IPS-20b (cell line): ENCODE results near the gene LRP5.
A peak's percentile ranks its signal among the peaks of the same experiment; 100 is the strongest.
"Not testable (repeated sequence)": the region's sequence is repeated elsewhere in the genome, so short reads cannot be mapped to it uniquely, and the experiment has no call there.

ENCODE experiments used
- H3K27ac ChIP-seq: one replicate; pipeline ENCODE4 v1.5.1; 2013; ENCODE audit warnings: low read length
- H3K27me3 ChIP-seq: 2 replicates; pipeline ENCODE4 v1.6.1; 2013; ENCODE audit warnings: mild to moderate bottlenecking, low read length, inconsistent platforms; ENCODE audit not compliant: insufficient read depth
- H3K36me3 ChIP-seq: 2 replicates; pipeline ENCODE4 v1.6.1; 2013; ENCODE audit warnings: low read depth, mild to moderate bottlenecking, inconsistent platforms, low read length, moderate library complexity; ENCODE audit not compliant: insufficient read depth
- H3K4me1 ChIP-seq: 2 replicates; pipeline ENCODE4 v1.6.1; 2013; ENCODE audit warnings: mild to moderate bottlenecking, control low read depth, inconsistent platforms, low read length, moderate library complexity; ENCODE audit not compliant: insufficient read depth
- H3K4me3 ChIP-seq: 2 replicates; pipeline ENCODE4 v1.5.1; 2013; ENCODE audit warnings: mild to moderate bottlenecking, low read length, inconsistent platforms
- H3K9ac ChIP-seq: 2 replicates; pipeline ENCODE4 v1.6.1; 2013; ENCODE audit warnings: low read depth, mild to moderate bottlenecking, inconsistent platforms, low read length, moderate library complexity
- H3K9me3 ChIP-seq: 2 replicates; pipeline ENCODE4 v1.6.1; 2013; ENCODE audit warnings: mild to moderate bottlenecking, low read depth, low read length, inconsistent platforms; ENCODE audit not compliant: insufficient read depth

The LRP5 gene

DNA sequence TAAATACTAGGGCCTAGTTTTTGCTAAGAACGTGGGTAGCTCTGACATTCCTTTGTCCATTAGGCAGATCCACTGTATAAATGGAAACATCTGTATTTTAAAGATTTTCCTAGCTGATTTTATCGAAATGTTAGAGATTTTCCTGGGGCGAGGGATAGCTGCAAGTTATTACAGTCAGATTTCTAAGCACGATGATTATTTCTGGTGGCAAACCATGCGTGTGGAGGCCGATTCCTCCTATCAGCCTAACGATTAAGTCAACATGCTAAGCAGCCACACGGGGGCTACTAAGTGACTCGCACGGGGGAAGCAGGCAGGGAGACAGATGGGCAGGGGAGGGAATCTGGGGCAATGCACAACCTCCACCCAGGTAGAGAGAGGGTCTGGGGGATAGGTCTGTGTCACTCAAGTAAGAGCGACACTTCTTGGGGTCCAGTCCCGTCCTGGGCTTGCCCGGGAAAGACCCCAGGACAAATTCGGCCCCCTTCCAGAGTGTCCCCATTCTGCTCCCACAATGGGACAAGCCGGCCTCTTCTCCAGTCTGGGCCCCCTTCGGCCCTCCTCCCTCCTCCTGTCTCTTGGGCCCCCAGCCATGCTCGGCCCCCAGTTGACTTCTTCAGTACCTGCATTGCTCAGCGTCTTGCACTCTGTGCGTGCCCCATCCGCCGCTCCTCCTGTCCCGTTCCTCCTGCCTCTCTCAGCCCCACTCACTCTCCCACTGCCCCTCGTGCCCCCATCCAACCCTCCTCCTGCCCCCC lies 41.2 kb upstream of the LRP5 start:
- peak overlapping the region; percentile 98 for H3K4me3 ChIP-seq
- H3K9me3 ChIP-seq, result no peaks in the 10 kb centered on the region
- peak overlapping the region; percentile 93 for H3K9ac ChIP-seq
- H3K27me3 ChIP-seq, result no peaks in the 10 kb centered on the region
- peak overlapping the region; percentile 11 for H3K27ac ChIP-seq
- peaks cover 4% of the 10 kb centered on the region; the same call in 1 of the 2 replicates for H3K4me1 ChIP-seq
- H3K36me3 ChIP-seq, result peaks cover 19% of the 10 kb centered on the region

DNA sequence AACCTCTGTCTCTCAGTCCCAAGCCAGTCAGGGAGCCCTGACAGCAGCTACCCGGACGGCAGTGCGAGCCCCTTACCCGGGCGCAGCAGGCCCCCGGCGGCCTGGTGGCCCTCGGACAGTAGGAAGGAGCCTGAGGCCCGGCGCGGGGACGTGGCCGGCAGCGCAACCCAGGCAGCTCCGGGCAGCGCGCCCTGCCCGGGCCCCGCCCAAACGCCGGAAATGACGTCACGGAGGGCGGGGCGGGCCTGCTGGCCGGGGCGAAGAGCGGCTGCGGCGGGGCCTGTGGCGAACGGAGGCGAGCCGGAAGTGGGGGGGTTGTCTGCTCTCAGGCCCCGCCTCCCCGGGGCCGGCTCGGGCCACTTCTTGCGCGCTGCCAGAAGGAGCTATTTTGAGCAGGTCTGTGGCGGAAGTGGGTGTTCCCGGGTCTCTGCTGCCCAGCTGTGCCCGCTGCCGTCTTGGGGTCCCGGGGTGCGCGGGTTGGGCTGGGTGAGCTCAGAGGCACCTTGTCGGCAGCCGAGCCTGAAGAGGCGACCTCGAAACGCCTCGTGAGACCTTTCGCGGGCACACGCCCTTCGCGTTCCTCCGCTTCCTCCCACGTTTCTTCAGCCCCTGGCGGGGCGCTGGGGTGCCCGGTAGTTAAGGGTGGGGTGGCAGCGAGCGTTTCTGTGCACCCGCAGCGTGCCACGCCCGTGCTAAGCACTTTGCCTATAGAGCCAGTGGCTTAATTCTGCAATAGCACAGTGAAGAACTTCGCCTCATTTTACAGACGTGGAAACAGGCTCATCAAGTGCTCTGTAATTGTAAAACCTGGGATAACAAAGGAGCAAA lies 40.4 kb upstream of the LRP5 start, which contains the start of gene C11orf24:
Gene C11orf24, minus strand, starts transcription at position 193 of the 828 bp plus-strand sequence. CDS start 8,206 bp downstream, outside the sequence.
- peak within 1 kb of the TSS; percentile 98 for H3K4me3 ChIP-seq
- no peaks in the 10 kb centered on the region for H3K27me3 ChIP-seq
- no peaks in the 10 kb centered on the region for H3K9me3 ChIP-seq
- peaks cover 4% of the 10 kb centered on the region; the same call in 1 of the 2 replicates for H3K4me1 ChIP-seq
- H3K27ac ChIP-seq, result peak within 1 kb of the TSS; percentile 86
- H3K36me3 ChIP-seq, result peaks cover 11% of the 10 kb centered on the region; the same call in 1 of the 2 replicates
- peak within 1 kb of the TSS; percentile 93 for H3K9ac ChIP-seq

DNA sequence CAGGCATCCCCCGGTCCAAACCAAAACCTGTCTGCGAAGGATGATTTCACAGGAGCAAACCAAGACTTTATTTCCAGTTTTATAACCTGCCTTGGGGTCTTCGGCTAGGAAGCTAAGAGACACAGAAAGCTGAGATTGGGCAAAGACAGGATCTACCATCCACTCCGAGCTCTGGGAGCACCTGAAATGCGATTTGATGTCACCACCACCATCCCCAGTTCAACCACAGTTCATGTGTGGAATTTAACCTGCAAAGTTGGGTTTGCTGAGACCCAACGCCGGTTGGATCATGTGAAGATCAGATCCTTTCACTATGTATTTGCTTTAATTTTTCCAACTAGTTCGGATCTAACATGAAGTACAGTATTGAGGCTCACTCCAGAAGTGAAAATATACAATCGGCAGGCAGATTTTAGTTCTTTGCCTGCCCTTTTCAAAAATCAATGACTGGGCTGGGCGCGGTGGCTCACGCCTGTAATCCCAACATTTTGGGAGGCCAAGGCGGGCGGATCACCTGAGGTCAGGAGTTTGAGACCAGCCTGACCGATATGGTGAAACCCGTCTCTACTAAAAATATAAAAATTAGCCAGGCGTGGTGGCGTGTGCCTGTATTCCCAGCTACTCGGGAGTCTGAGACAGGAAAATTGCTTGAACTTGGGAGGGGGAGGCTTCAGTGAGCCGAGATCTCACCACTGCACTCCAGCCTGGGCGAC lies 39.2 kb upstream of the LRP5 start:
- peak overlapping the region; percentile 98; the same call in 1 of the 2 replicates for H3K4me3 ChIP-seq
- peaks cover 4% of the 10 kb centered on the region; the same call in 1 of the 2 replicates for H3K4me1 ChIP-seq
- no peaks in the 10 kb centered on the region for H3K9me3 ChIP-seq
- H3K9ac ChIP-seq, result peak overlapping the region; percentile 93; the same call in 1 of the 2 replicates
- H3K36me3 ChIP-seq, result no peaks in the 10 kb centered on the region
- no peaks in the 10 kb centered on the region for H3K27me3 ChIP-seq
- no peak overlapping the region for H3K27ac ChIP-seq

GRCh38 chr11:68274306-68274705 lies 38.1 kb upstream of the LRP5 start:
- Histone ChIP-seq H3K9ac (no peak overlapping the region), H3K27ac (no peak overlapping the region), H3K9me3 (no peaks in the 10 kb centered on the region), H3K27me3 (no peaks in the 10 kb centered on the region), H3K4me3 (no peak overlapping the region), H3K36me3 (no peaks in the 10 kb centered on the region), H3K4me1 (peaks cover 4% of the 10 kb centered on the region; the same call in 1 of the 2 replicates)

GRCh38 chr11:68275721-68276507 lies 36.5 kb upstream of the LRP5 start:
- Histone ChIP-seq H3K4me1 (peaks cover under 1% of the 10 kb centered on the region; the same call in 1 of the 2 replicates), H3K27me3 (no peaks in the 10 kb centered on the region), H3K27ac (no peak overlapping the region), H3K4me3 (no peak overlapping the region), H3K36me3 (no peaks in the 10 kb centered on the region), H3K9me3 (no peaks in the 10 kb centered on the region), H3K9ac (no peak overlapping the region)

DNA sequence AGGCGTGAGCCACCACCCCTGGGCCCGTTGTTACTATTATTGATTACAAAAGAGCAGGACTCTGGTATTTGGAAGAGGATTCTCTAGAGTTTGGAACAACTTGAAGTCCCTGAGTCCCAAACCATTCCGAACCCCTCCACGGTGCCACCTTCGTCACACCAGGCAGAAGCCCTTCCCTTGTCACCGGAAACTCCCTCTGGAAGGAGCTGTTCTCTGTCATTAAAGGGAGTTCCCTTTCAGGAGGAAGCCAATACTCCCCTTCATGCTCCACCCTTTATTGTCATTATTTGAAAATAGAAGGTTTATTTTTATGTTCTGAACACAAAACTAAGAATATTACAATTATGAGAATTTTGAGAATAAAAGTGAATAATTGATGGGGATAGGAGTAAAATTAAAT lies 35.5 kb upstream of the LRP5 start:
- no peaks in the 10 kb centered on the region; the same call in 1 of the 2 replicates for H3K4me1 ChIP-seq
- H3K4me3 ChIP-seq, result no peak overlapping the region
- no peak overlapping the region for H3K27ac ChIP-seq
- H3K27me3 ChIP-seq, result no peaks in the 10 kb centered on the region
- H3K9ac ChIP-seq, result no peak overlapping the region
- H3K36me3 ChIP-seq, result no peaks in the 10 kb centered on the region
- no peaks in the 10 kb centered on the region for H3K9me3 ChIP-seq

DNA sequence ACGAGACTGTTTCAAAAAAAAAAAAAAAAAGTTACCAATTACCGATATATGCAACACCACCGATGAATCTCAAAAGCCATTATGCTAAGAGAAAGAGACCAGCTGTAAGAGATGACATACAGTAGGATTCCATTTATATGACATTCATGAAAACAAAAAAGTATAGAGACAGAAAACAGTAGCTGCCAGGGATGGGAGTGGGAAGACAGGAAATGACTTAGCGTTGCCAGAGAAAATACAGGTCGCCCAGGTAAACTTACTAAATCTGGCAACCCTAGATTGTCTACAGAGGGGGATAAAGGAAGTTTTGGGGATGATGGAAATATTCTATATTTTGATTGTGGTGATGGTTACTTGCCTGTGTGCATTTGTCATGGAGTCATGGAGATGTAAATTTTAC lies 32.7 kb upstream of the LRP5 start:
- no peaks in the 10 kb centered on the region for H3K9me3 ChIP-seq
- H3K4me3 ChIP-seq, result no peak overlapping the region
- no peaks in the 10 kb centered on the region; the same call in none of the 2 replicates for H3K4me1 ChIP-seq
- no peak overlapping the region for H3K27ac ChIP-seq
- H3K9ac ChIP-seq, result no peak overlapping the region
- H3K27me3 ChIP-seq, result no peaks in the 10 kb centered on the region
- no peaks in the 10 kb centered on the region for H3K36me3 ChIP-seq

GRCh38 chr11:68282141-68282860 lies 30.1 kb upstream of the LRP5 start:
- Histone ChIP-seq H3K36me3 (no peaks in the 10 kb centered on the region), H3K9ac (no peak overlapping the region), H3K4me3 (no peak overlapping the region), H3K9me3 (no peaks in the 10 kb centered on the region), H3K27me3 (no peaks in the 10 kb centered on the region), H3K27ac (no peak overlapping the region), H3K4me1 (no peaks in the 10 kb centered on the region; the same call in none of the 2 replicates)

DNA sequence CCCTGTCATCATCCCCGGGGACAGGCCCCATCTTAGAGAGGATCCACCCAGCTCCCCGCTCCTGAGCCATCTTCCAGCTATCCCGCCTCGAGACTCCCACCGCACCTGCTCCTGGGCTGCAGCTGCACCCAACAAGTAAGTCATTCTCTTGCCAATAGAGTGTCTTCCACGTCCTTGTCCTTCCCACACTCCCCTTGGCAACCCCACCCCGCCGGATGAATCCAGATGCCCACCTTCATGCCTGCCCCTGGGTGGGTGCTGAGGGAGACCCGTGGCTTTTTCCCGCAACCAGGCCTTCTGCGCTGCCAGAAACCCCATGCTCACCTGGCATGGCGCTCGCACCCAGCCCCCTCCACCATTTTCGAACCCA lies 29.5 kb upstream of the LRP5 start:
- H3K4me3 ChIP-seq, result no peak overlapping the region
- H3K9ac ChIP-seq, result no peak overlapping the region
- H3K4me1 ChIP-seq, result no peaks in the 10 kb centered on the region; the same call in none of the 2 replicates
- H3K36me3 ChIP-seq, result no peaks in the 10 kb centered on the region
- no peak overlapping the region for H3K27ac ChIP-seq
- no peaks in the 10 kb centered on the region for H3K27me3 ChIP-seq
- no peaks in the 10 kb centered on the region for H3K9me3 ChIP-seq

DNA sequence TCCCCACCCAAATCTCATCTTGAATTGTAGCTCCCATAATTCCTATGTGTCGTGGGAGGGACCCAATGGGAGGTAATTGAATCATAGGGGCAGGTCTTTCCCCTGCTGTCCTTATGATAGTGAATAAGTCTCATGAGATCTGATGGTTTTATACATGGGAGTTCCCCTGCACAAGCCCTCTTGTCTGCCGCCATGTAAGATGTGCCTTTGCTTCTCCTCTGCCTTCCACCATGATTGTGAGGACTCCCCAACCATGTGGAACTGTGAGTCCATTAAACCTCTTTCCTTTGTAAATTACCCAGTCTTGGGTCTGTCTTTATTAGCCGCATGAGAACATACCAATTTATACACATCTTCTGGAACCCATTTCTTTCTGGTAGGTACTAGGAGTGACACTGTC lies 27.8 kb upstream of the LRP5 start:
- not testable (repeated sequence) for H3K27ac ChIP-seq

More for the DNA sequence above, 27.8 kb upstream of the LRP5 start:
- not testable (repeated sequence) for H3K36me3 ChIP-seq, H3K4me1 ChIP-seq, H3K9ac ChIP-seq, H3K4me3 ChIP-seq, H3K27me3 ChIP-seq
- peaks cover 10% of the 10 kb centered on the region for H3K9me3 ChIP-seq
